Measurements from ENCODE around the gene KCNG2.
"Not testable (repeated sequence)": the region's sequence is repeated elsewhere in the genome, so short reads cannot be mapped to it uniquely, and the experiment has no call there.

The KCNG2 gene

GRCh38 chr18:79797518-79798345, at the start of gene KCNG2:
Gene KCNG2, plus strand, starts transcription at chr18:79797938. Its CDS starts 65,730 bp downstream, at chr18:79863668.
- H3K4me3 ChIP-seq (ENCODE audit: low read depth, low read length), result peak within 1 kb of the TSS; percentile 35

- no peak overlapping the region for H3K4me3 ChIP-seq (ENCODE audit: low read depth, low read length)
These were observed 49.2 kb upstream of the KCNG2 start for GRCh38 chr18:79748321-79749180.

- H3K4me3 ChIP-seq (ENCODE audit: low read depth, low read length), result no peak overlapping the region
These were observed 48.2 kb upstream of the KCNG2 start for GRCh38 chr18:79749251-79750191.

- no peak overlapping the region for H3K4me3 ChIP-seq (ENCODE audit: low read depth, low read length)
These were observed 46.7 kb upstream of the KCNG2 start for GRCh38 chr18:79750980-79751571.

GRCh38 chr18:79751918-79752578, 45.7 kb upstream of the KCNG2 start:
- not testable (repeated sequence) for H3K4me3 ChIP-seq (ENCODE audit: low read depth, low read length)

GRCh38 chr18:79752946-79753345, 44.8 kb upstream of the KCNG2 start:
- not testable (repeated sequence) for H3K4me3 ChIP-seq (ENCODE audit: low read depth, low read length)

GRCh38 chr18:79753391-79753851, 44.3 kb upstream of the KCNG2 start:
- H3K4me3 ChIP-seq (ENCODE audit: low read depth, low read length), result no peak overlapping the region

GRCh38 chr18:79754022-79754761, 43.5 kb upstream of the KCNG2 start:
- no peak overlapping the region for H3K4me3 ChIP-seq (ENCODE audit: low read depth, low read length)

- H3K4me3 ChIP-seq (ENCODE audit: low read depth, low read length), result no peak overlapping the region
These were observed 42.8 kb upstream of the KCNG2 start for GRCh38 chr18:79754831-79755351.

- H3K4me3 ChIP-seq (ENCODE audit: low read depth, low read length), result no peak overlapping the region
These were observed 42.1 kb upstream of the KCNG2 start for GRCh38 chr18:79755496-79756142.

- no peak overlapping the region for H3K4me3 ChIP-seq (ENCODE audit: low read depth, low read length)
These were observed 41.6 kb upstream of the KCNG2 start for GRCh38 chr18:79756143-79756500.

GRCh38 chr18:79756826-79757225, 40.9 kb upstream of the KCNG2 start:
- H3K4me3 ChIP-seq (ENCODE audit: low read depth, low read length), result no peak overlapping the region

- H3K4me3 ChIP-seq (ENCODE audit: low read depth, low read length), result no peak overlapping the region
These were observed 37.4 kb upstream of the KCNG2 start for GRCh38 chr18:79760348-79760747.

GRCh38 chr18:79760881-79761280, 36.9 kb upstream of the KCNG2 start:
- H3K4me3 ChIP-seq (ENCODE audit: low read depth, low read length), result no peak overlapping the region

GRCh38 chr18:79763407-79763806, 34.3 kb upstream of the KCNG2 start:
- H3K4me3 ChIP-seq (ENCODE audit: low read depth, low read length), result no peak overlapping the region

- H3K4me3 ChIP-seq (ENCODE audit: low read depth, low read length), result no peak overlapping the region
These were observed 33.6 kb upstream of the KCNG2 start for GRCh38 chr18:79764131-79764530.

GRCh38 chr18:79765491-79766245, 32.1 kb upstream of the KCNG2 start:
- H3K4me3 ChIP-seq (ENCODE audit: low read depth, low read length), result no peak overlapping the region

- H3K4me3 ChIP-seq (ENCODE audit: low read depth, low read length), result no peak overlapping the region
These were observed 31.4 kb upstream of the KCNG2 start for GRCh38 chr18:79766308-79766707.
